ENCODE data around the gene CSKMT.
A peak's percentile ranks its signal among the peaks of the same experiment; 100 is the strongest.
"Not testable (repeated sequence)": the region's sequence is repeated elsewhere in the genome, so short reads cannot be mapped to it uniquely, and the experiment has no call there.

CSKMT gene

DNA sequence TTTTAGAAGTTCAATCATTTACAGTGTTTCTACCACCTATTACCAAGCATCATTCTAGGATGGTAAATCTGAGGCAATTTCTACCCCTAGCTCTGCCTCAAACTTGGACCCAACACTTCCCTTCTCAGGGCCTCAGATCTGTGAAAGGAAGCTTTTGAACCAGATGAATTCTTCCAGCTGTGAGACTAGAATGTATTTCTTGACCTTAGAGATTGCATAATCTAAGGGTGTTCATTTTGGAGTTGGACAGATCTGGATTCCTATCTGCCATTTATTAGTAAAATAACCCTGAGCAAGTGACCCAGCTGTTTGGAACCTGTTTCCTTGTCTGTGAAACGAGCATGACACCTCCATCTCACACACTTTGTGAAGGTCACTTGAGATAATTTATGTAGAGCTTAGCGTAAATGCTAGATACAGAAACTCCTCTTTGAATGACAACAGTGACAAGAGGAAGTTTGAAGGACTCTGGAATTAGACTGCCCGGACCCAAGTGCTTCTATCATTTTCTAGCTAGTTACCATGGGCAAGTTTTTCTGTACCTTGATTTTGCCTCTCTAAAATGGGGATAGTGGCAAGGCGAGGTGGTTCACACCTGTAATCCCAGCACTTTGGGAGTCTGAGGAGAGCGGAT, 8.2 kb upstream of the CSKMT start:
- DNase-seq, result no peak

DNA sequence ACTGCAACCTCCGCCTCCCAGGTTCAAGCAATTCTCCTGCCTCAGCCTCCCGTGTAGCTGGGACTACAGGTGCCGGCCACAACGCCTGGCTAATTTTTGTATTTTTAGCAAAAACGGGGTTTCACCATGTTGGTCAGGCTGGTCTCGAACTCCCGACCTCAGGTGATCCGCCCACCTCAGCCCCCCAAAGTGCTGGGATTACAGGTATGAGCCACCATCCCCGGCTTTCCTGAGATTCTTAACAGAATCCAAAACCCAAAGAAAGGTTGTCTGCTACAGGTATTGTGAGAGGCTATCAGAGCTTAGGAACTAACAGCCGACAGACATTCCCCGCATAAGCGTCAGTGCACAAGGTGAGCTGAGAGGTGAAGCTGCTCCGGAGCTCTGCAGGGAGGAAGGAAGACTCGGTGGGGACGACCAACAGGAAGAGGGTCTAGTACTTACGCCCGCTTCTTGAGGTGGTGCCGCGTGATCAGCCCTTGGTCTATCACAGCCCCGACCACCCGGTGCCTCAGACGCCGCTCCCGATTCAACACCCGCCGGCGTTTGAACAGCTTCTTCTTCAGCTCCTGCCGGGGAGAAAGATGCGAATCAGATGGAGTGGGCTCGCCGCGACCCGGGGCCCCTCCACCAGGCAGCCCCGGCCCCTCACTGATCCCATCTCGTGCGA, 572 bp upstream of the CSKMT start:
- peak; percentile 64 for DNase-seq

DNA sequence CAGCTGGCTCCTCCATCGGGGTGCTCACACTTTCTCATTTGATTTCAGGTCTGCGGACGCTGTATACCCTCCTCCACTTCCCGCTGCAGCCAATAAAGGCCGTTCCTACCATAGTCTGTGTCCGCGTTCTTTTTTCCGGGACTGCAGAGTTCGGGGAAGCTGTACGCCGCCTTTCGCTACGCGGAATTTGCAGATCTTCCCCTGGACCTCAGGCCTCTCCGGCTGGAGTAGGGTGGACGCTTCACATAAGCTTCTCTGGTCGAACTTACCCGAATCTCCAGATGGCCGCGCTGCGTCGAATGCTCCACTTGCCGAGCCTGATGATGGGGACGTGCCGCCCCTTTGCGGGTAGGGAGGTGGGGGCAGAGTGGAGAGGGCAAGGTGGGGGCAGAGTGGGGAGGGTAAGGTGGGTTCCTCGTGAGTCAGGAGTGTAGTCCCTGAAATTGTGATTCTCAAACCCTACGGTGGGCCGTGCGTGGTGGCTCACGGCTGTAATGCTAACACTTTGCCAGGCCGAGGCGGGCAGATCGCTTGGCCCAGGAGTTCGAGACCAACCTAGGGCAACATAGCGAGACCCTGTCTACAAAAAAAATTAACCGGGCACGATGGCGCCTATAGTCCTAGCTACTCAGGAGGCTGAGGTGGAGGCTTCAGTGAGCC, 617 bp downstream of the CSKMT start:
- peak; percentile 68 for DNase-seq

DNA sequence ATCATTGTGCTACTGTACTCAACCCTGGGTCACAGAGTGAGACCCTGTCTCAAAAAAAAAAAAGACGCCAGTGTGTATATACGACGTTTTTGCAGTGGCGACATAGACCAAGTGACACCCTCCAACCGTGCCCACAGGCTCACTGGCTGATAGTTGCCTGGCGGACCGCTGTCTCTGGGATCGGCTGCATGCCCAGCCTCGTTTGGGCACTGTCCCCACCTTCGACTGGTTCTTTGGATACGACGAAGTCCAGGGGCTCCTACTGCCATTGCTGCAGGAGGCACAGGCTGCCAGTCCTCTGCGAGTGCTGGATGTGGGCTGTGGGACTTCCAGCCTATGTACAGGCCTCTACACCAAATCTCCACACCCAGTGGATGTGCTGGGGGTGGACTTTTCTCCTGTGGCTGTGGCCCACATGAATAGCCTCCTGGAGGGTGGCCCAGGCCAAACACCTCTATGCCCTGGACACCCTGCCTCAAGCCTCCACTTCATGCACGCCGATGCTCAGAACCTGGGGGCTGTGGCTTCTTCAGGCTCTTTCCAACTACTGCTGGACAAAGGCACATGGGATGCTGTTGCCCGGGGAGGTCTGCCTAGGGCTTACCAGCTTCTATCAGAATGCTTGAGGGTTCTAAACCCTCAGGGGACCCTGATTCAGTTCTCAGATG, 1.3 kb downstream of the CSKMT start:
- DNase-seq, result no peak

DNA sequence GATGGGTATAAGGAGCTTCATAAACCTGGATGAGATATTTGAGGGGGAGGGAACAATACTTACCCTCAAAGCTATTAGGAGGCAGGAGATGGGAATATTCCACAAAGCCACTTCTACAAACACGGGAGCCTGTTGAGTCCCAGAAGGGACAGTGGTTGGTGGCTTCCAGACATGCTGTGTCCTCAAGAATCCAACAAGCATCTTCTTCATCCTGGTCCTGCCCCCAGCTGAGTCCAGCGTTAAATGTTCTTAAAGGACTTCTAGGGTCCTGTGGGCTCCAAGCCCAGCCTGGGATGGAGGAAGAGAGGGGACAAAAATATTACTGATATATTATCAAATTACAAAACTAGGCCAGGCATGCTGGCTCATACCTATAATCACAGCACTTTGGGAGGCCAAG, 2.3 kb downstream of the CSKMT start:
- DNase-seq, result no peak

DNA sequence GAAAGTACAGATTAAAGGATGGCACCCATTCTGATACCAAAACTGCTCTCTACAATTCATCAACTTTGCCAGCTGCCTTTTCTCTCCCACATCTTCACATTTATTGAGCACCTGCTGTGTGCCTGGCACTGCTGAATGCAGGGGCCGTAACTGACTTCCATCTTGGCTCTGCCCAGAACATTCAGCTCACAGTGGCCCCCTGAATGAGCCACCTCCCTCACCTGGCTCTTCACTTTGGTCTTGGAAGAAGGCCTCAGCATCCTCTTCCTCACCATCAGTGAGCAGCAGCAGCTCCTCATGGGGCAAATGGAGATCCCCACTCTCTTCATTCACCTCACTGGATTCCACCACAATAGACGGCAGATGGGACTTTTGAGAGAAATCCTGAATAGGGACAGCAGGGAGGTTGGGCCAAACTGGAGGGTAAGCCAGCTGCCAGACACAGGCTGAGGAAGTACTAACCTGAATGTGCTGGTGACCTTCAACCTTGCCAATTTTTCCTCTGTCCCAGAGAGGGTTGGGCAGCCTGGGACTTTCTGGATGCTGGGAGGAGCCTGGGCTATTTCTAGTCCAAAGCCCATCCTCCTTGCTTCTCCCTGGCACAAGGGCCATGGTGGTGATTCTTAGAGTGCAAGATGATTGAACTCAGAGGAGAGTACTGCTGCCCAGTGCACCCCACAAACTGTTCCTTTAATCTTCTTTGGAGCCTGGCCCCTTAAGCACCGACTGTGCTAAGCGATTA, 4.5 kb downstream of the CSKMT start:
- no peak for DNase-seq

DNA sequence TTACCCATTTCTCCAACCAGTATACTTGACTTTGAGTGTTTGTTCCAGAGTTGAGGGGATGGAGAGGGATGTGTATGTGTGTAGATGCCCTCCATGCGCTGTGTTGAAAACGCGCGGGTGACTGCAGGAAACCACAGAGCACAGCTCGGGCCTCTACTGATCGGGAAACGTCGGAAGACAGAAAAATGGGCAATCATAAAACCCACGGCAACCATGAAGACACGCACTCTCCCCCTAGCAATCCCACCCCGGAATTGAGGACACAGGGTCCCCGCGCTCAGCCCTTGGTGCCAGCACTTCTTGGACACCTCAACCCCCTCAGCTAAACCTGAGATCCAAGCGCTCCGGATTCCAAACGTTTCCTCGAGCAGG, 6.1 kb downstream of the CSKMT start:
- no peak for DNase-seq

DNA sequence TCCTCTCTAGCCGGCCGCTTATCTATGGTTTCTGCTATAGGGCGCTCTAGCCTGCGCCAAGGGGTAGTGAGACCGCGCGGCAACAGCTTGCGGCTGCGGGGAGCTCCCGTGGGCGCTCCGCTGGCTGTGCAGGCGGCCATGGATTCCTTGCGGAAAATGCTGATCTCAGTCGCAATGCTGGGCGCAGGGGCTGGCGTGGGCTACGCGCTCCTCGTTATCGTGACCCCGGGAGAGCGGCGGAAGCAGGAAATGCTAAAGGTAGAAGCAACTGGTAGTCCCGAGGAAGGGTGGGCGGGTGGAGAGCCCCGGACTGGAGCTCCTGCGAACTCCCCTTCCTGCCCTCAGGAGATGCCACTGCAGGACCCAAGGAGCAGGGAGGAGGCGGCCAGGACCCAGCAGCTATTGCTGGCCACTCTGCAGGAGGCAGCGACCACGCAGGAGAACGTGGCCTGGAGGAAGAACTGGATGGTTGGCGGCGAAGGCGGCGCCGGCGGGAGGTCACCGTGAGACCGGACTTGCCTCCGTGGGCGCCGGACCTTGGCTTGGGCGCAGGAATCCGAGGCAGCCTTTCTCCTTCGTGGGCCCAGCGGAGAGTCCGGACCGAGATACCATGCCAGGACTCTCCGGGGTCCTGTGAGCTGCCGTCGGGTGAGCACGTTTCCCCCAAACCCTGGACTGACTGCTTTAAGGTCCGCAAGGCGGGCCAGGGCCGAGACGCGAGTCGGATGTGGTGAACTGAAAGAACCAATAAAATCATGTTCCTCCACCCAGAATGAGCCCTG, 6.7 kb downstream of the CSKMT start, which contains the start of the genes LBHD1 and UQCC3:
LBHD1 (minus strand) TSS at position 660 of the 782 bp plus-strand sequence. CDS start 2,236 bp downstream, outside the sequence.
UQCC3 (plus strand) TSS at position 66 of the 782 bp plus-strand sequence; CDS start at position 139, 73 bp downstream.
- DNase-seq, result peak; percentile 72

DNA sequence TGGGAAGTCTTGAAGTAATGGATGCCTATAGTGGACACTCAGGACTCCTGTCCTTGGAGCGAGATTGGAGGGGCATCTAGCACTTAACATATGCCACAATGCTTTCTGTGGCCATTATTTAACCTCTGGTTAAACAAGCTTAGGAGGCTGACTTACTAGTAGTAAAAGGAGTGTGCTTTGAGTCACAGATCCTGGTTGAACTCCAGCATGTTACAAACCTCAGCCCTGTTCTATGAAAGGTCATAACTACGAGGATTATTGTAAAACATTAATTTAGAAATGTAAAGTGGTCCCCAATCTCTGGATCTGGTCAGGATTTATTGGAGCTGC, 8.0 kb downstream of the CSKMT start:
- DNase-seq, result no peak

DNA sequence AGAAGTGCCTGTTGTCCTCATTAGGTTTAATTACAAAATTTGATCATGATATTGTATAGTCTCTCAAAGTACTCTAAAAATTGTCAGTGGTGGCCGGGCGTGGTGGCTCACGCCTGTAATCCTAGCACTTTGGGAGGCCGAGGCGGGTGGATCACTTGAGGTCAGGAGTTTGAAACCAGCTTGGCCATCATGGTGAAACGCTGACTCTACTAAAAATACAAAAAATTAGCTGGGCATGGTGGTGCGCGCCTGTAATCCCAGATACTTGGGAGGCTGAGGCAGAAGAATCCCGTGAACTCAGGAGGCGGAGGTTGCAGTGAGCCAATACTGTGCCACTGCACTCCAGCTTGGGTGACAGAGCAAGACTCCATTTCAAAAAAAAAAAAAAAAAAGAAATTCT, 10.3 kb downstream of the CSKMT start:
- not testable (repeated sequence) for DNase-seq

DNA sequence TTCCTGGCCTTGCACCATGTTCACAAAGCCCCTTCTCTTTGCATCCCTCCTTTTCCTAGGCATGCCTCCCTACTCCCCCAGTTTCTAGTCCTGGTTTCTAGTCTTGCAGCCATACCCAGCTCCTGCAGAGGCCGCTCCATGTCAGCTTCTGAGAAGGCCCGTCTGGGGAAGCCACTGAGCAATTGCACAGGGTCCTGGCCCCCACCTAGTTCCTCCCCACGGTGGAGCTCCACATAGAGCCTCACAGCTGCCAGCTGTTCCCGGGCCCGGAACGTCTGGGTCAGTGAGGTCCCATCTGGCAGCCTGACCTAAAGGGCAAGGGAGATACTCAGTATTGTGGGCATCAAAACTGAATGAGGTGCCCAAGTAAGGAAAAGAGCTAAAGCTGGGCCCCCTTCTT, 11.6 kb downstream of the CSKMT start:
- DNase-seq, result no peak

DNA sequence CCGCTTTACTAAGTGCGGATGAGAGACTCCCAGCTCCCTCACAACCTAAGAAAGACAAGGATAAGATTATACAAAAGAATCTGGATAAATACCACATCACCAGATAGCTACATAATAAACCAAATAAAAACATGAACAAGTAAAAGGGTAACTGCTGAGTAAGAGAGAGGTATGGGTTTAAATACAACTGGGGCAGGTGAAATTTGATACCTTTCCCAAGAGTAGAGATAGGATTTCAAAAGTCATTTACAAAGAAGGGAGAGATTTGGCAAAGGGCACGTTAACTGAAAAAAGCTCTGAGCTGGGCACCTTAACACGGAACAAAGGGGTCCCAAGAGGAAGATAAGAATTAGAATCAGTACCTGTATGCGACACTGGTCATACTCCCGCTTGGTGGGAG, 12.0 kb downstream of the CSKMT start:
- DNase-seq, result no peak

DNA sequence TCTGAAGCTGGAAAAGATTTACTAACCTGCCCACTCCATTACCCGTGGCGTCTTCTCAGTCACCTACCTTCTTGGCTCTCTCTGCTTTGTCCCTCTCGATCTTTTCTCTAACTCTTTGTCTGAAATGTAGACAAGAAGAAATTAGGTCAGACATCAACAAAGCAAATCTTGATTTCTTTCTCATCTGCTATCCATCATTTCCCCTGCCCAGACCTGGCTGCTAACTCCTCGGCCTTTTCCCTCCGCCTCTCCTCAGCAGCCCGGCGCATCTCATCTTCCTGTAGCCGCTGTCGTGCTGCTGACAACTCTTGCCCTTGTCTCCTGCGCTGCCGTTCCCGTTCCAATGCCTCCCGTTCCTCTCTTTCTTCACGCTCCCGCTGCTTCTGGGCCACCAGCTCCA, 12.6 kb downstream of the CSKMT start:
- no peak for DNase-seq

DNA sequence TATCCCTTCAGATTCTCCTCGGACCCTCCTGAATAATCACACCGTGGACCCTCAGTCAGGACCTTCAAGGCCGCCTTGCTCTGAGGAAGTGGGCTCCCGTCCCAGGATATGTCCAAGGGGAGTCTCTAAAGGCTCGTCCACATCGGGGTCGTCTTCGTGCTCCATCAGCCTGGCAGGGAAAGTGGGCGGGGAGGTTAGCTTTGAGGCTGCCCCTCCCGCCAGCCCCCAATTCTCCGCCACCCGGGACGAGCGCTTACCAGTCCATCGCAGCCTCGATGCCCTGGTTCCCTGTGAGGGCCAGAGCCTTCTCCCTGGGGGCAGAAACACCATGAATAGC, 13.3 kb downstream of the CSKMT start:
- DNase-seq, result no peak

DNA sequence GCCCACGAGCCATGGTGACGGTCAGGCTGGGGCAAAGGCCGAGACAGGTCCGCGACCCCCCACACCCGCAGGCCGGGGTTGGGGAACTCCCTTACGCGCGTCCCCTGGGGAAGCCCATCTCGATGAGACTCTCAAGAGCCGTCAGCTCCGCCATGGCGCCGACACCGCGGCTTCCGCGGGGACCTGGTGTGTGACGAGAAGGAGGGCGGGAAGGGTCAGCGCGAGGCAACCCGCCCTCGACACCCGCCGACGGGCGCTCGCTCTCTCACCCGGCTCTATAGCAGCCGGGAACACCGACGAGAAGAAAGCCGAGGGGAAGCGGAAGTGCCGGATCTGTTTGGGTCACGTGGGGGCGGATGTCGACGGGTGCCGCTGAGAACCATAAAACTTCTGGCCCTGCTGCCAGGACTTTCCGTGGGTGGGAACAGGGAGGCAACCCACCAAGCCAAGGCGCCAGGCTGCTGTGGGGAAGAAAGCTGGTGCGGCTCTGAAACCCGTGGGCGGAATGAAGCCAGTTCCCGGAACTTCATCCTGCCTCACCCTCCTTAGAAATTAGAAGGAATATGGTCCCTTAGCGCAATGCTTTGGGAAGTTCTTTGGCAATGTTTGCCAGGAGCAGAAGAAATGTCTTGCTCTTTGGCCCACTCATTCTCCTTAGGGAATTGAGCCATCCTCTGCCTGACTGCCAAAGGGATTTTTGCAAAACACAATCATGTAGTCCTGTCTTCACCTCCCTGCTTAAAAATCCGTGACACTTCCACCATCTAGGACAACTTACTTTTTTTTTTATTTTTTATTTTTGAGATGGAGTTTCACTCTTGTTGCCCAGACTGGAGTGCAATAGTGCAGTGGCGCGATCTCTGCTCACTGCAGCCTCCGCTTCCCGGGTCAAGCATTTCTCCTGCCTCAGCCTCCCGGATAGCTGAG, 13.9 kb downstream of the CSKMT start, which contains the start of gene UBXN1:
UBXN1 (minus strand) TSS at position 304 of the 927 bp plus-strand sequence; CDS start at position 154, 150 bp downstream.
- DNase-seq, result peak; percentile 87

DNA sequence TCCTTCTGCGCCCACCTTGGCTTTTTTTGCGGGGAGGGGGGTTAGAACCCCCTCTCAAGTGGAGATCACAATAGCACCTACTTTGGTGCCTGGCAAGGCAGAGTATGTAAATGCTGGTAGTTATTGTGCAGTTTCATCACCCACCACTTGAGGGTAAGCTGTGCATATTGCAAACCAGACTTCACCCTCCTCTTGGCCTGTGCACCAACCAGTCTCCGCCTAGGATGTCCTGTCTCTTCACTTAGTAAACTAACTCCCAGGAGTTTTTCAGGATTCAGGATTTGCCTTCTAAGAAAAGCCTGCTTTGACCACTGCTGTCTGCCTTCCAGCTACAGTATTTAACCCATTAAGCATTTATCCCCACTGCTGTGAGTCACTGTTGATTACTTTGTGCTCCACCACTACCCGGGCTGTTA, 15.7 kb downstream of the CSKMT start:
- DNase-seq, result peak; percentile 37

DNA sequence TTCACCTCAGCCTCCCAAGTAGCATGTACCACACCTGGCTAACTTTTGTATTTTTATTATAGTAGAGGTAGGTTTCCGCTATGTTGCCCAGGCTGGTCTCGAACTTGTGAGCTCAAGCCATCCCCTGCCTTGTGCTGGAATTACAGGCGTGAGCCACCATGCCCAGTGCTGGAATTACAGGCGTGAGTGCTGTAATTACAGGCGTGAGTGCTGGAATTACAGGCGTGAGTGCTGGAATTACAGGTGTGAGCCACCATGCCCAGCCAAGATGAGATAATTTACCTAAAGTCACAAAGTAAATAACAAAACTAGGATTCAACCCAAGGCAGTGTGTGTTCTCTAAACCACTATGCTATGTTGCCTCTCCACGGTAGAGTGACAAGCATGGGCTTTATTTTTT, 17.4 kb downstream of the CSKMT start:
- DNase-seq, result no peak

DNA sequence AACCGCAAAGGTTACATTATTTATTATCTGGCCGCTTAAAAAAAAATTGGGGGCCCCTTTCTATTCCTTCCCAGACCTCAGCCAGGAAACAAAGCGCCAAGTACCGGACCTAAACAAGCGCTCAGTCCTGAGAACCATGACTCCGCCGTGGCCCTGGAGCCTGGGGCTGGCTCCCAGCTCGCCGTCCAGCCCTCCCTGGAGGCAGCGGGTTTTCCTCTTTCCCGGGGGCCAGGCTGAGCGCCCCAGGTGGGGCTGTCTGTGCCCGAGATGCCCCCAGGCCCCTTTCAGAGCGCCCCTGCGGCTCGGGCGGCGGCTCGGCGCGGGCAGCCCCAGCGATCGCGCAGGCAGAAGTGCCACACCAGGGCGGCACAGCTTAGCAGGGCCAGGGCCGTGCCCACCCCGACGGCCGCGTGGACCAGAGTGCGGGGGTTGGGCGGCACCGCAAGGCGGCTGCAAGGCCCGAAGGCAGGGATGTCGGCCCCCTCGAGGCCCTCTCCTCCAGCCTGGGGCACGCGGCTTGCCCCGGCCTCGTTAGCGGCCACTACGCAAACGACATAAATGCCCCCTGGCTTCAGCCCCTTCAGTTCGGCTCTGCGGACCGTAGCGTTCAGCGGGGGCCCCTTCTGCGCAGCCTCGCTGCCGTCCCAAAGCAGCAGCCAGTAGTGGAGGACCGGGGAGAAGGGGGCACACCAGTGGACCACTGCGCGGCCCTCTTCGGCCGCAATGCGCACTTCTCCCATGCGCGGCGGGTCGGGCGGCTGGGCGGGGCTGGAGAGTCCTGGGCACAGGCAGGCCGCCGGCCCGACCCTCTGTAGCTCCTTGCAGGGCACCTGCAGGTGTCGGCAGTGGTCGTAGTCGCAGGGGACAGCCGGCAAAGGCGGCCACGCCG, 22.6 kb downstream of the CSKMT start:
- DNase-seq, result no peak

DNA sequence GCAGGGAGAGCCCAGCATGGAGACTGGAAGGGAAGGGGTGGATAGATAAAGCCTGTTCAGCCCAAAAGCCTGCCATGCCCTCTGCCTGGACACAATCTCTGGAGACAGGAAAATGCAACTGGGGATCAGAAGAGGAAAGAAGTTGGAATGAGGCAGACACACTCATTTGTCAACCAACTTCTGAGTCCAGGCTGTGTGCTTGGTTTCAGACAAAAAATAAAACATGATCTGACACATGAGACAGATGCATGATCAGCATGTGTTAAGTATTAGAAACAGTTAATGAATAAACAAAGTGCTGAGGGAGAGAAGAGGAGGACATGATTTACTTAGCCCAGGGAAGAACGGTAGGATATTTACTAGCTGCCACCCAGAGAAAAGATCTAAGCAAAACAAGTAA, 23.4 kb downstream of the CSKMT start:
- no peak for DNase-seq
